ENCODE results near the gene LEMD2. TPM values are rescaled to one million over a fixed set of nuclear protein-coding genes. Genes with fewer than 3 reads are reported as not detected.

LEMD2 gene
- polyA plus RNA-seq, 6 donors from 2014 or later: 15.4 to 51.3 (median 27.9) TPM

DNA sequence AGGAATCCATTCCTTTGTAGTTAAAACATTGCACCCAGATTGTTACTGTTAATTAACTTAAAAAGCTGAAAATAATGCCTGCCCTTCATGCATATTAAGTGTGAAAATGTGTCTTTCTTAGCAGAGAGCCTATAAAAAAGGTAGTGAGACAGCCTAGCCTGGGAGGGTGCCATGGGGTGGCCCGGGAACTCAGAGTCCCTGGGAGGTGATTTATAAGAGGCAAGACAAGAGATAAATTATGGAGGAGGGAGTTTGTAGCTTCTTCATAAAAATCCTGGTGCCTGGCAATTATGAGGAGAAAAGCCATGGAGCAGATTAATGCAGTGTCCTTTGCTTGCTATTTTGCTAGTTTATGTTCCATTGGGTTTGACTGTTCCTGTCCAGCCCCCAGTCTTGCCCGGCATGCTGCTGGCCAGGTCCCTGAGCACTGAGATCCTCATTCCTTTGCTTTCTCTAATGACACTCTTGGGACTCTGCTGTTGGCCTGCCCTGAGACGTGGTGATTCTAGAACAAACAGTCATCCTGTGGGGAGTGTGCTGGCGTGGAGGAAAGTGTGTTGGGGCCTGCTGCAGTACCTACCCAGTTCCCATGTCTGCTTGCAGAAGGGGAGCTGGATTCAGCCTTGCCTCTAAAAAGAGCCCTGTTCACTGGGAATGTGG lies 10.7 kb upstream of the LEMD2 start:
- no peak overlapping the region for H3K4me3 Mint-ChIP-seq
- H3K9me3 Mint-ChIP-seq: no peaks in the 10 kb centered on the region
- H3K27me3 Mint-ChIP-seq: peaks cover 21 to 49% (median 43%) of the 10 kb centered on the region in 3 donors
- DNase-seq (no peak), ATAC-seq (ENCODE audit: low read depth in 2 of 2) (no peak)
- no peaks in the 10 kb centered on the region for H3K36me3 Mint-ChIP-seq
- H3K27ac Mint-ChIP-seq: no peak overlapping the region
- peaks cover 0 to 9% (median 0%) of the 10 kb centered on the region in 3 donors for H3K4me1 Mint-ChIP-seq

GRCh38 chr6:33798343-33798848 lies 9.5 kb upstream of the LEMD2 start:
- ATAC-seq (ENCODE audit: low read depth in 2 of 2) (no peak), DNase-seq (no peak)
- peaks cover 16 to 42% (median 40%) of the 10 kb centered on the region in 3 donors for H3K27me3 Mint-ChIP-seq
- H3K4me1 Mint-ChIP-seq: peaks cover 0 to 9% (median 0%) of the 10 kb centered on the region in 3 donors
- H3K4me3 Mint-ChIP-seq: peak overlapping the region in 1 of 8 donors; percentile 42
- peak overlapping the region in 1 of 6 donors; percentile 81 for H3K27ac Mint-ChIP-seq
- H3K36me3 Mint-ChIP-seq: no peaks in the 10 kb centered on the region
- H3K9me3 Mint-ChIP-seq: no peaks in the 10 kb centered on the region

DNA sequence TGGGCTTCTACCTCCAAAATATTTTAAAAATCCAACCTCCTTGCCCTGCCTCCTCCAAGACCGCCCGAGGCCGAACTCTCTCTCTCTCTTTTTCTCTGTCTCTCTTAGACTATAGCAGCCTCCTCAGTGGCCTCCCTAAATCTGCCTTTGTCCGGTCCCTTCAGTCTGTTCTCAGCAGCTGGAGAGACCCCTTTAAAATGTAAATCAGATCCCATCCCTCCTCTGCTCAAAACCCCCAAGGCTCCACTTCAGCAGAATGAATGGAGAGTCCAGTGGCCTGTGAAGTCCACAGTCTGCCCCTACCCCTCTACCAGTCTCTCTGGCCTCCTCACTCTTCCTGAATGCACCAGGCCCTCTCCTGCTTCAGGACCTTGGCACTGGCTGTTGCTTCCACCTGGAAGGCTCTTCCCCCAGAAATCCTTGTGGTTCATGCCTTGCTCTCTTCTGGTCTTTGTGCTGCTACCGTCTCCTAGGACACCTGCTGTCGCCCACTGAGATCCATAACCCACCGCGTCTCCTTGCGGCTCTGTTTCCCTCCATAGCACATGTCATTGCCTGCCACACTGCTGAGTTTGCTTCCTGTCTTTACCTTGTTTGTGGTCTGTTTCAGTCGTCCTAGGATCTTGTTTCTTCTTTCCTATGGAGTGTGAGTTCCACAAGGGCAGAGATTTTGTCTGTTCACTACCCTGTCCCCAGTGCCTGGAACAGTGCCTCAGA lies 8.9 kb upstream of the LEMD2 start:
- Mint-ChIP-seq H3K27ac (peak overlapping the region in 2 of 6 donors; percentile 11 to 81), H3K36me3 (no peaks in the 10 kb centered on the region), H3K9me3 (no peaks in the 10 kb centered on the region), H3K27me3 (peaks cover 16 to 42% (median 41%) of the 10 kb centered on the region in 3 donors), H3K4me3 (no peak overlapping the region), H3K4me1 (peaks cover 0 to 9% (median 0%) of the 10 kb centered on the region in 3 donors)
- DNase-seq: no peak
- ATAC-seq (ENCODE audit: low read depth in 2 of 2): no peak

DNA sequence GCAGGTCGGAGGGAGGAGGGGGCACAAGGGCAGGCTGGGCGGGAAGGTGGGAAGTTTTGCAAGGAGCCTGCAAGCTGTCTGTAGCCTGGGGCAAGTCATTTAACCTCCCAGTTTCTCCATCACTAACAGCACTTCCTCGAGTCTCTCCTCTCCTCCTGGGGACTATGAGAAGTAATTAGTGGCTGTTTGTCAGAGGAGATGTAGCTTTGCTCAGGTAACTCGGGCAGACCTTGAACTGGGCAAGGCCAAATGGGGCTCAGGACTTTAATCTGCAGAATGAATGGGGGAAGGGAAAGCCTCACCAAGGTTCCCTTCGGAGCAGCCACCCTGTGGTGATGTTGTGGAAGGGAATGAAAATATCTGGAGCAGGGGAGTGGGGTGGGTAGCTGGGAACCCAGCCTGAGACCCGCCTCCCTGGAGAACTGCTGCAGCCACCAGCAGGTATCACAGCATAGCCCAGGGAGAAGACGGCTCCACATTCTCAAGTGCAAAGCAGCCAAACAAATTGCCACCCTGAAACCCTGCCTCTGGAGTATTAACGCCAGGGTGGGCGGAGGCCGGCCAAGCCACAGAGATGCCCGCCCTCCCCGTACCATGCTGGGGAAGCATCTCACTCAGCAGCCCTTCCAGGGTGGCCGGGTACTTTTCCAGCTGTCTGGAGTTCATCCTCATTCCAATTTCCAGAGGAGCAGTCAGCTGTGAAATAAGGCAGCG lies 6.1 kb upstream of the LEMD2 start:
- no peaks in the 10 kb centered on the region for H3K9me3 Mint-ChIP-seq
- no peak overlapping the region for H3K27ac Mint-ChIP-seq
- H3K36me3 Mint-ChIP-seq: no peaks in the 10 kb centered on the region
- peaks cover 4 to 13% (median 5%) of the 10 kb centered on the region in 3 donors for H3K4me1 Mint-ChIP-seq
- DNase-seq (no peak), ATAC-seq (ENCODE audit: low read depth in 2 of 2) (no peak)
- H3K27me3 Mint-ChIP-seq: peaks cover 16 to 42% (median 26%) of the 10 kb centered on the region in 3 donors
- H3K4me3 Mint-ChIP-seq: no peak overlapping the region

GRCh38 chr6:33792981-33793380 lies 4.1 kb upstream of the LEMD2 start:
- Mint-ChIP-seq H3K27me3 (peaks cover 6 to 25% (median 13%) of the 10 kb centered on the region in 3 donors), H3K4me3 (no peak overlapping the region), H3K27ac (no peak overlapping the region), H3K4me1 (peaks cover 14 to 20% (median 16%) of the 10 kb centered on the region in 3 donors), H3K36me3 (peaks cover 0 to 4% of the 10 kb centered on the region in 2 donors), H3K9me3 (peaks cover 0 to 3% (median 0%) of the 10 kb centered on the region in 7 donors)
- no peak for DNase-seq
- ATAC-seq (ENCODE audit: low read depth in 2 of 2): no peak

DNA sequence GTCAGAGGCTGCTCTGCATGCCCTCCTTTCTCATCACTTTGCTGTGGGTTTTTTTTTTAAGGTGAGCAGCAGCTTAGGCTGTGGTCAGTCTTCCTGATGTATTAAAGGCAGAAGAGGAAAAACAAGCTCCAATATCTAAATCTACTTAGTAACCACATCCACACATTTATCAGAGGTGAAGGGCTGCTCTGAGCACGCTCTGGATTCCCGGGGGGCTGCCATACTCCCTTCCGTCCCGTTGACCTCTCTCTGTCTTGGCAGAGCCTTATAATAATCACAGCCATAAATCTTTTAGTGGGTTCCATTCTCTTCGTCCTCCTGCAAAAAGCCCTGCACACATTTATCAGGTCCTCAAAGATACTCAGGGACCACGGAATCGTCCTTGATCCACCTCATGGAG lies 2.7 kb upstream of the LEMD2 start:
- Mint-ChIP-seq H3K9me3 (peaks cover 0 to 3% (median 0%) of the 10 kb centered on the region in 7 donors), H3K27me3 (peaks cover 0 to 11% (median 0%) of the 10 kb centered on the region in 3 donors), H3K27ac (no peak overlapping the region), H3K4me1 (peaks cover 28 to 30% (median 29%) of the 10 kb centered on the region in 3 donors), H3K4me3 (peak overlapping the region in 4 of 8 donors; percentile 45 to 76 (median 48)), H3K36me3 (peaks cover 0 to 8% of the 10 kb centered on the region in 2 donors)
- DNase-seq: no peak
- no peak for ATAC-seq (ENCODE audit: low read depth in 2 of 2)

DNA sequence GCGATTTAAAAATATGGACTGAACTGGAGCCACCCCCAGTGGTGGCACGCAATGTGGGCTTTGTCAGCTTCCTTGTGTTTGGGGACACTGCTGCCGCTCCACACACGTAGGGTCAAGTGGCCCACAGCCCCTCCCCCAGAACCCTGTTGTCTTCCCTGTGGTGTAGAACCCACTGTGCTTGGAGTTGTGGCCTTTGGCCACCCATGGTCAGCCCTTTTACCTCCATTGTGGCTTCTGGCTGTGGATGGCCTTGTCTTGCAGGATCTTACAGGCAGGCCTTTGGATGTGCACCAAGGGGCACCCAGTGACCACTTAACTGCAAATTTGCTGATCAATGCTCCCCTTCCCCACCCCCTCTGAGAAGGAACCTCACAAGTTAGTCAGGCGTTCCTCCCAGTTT lies 2.0 kb upstream of the LEMD2 start:
- no peak for DNase-seq
- H3K27ac Mint-ChIP-seq: peak overlapping the region in 1 of 6 donors; percentile 44
- no peak for ATAC-seq (ENCODE audit: low read depth in 2 of 2)
- peaks cover 0 to 8% of the 10 kb centered on the region in 2 donors for H3K36me3 Mint-ChIP-seq
- H3K27me3 Mint-ChIP-seq: peaks cover 0 to 7% (median 0%) of the 10 kb centered on the region in 3 donors
- H3K4me3 Mint-ChIP-seq: peak overlapping the region in 2 of 8 donors; percentile 25 to 76
- peaks cover 34 to 37% (median 35%) of the 10 kb centered on the region in 3 donors for H3K4me1 Mint-ChIP-seq
- peaks cover 0 to 3% (median 0%) of the 10 kb centered on the region in 7 donors for H3K9me3 Mint-ChIP-seq

GRCh38 chr6:33790379-33790778 lies 1.4 kb upstream of the LEMD2 start:
- peaks cover 0 to 8% of the 10 kb centered on the region in 2 donors for H3K36me3 Mint-ChIP-seq
- H3K9me3 Mint-ChIP-seq: peaks cover 0 to 3% (median 0%) of the 10 kb centered on the region in 7 donors
- ATAC-seq (ENCODE audit: low read depth in 2 of 2): no peak
- peaks cover 37 to 39% (median 39%) of the 10 kb centered on the region in 3 donors for H3K4me1 Mint-ChIP-seq
- peak overlapping the region in 2 of 6 donors; percentile 60 for H3K27ac Mint-ChIP-seq
- DNase-seq: no peak
- H3K4me3 Mint-ChIP-seq: peak overlapping the region in 7 of 8 donors; percentile 12 to 76 (median 54)
- H3K27me3 Mint-ChIP-seq: peaks cover 0 to 7% (median 0%) of the 10 kb centered on the region in 3 donors

- DNase-seq (no peak), ATAC-seq (ENCODE audit: low read depth in 2 of 2) (no peak)
- Mint-ChIP-seq H3K27ac (peak overlapping the region in 3 of 6 donors; percentile 59 to 92 (median 87)), H3K4me3 (peak overlapping the region; percentile 81 to 95 (median 88)), H3K27me3 (peaks cover 0 to 7% (median 0%) of the 10 kb centered on the region in 3 donors), H3K36me3 (peaks cover 0 to 8% of the 10 kb centered on the region in 2 donors), H3K4me1 (peaks cover 46 to 48% (median 48%) of the 10 kb centered on the region in 3 donors), H3K9me3 (peaks cover 0 to 3% (median 0%) of the 10 kb centered on the region in 7 donors)
Observed at GRCh38 chr6:33789550-33789895, 593 bp upstream of the LEMD2 start.

- Mint-ChIP-seq H3K4me3 (peak overlapping the region; percentile 89 to 98 (median 95)), H3K27ac (peak overlapping the region; percentile 90 to 98 (median 96)), H3K9me3 (peaks cover 0 to 3% (median 0%) of the 10 kb centered on the region in 7 donors), H3K36me3 (peaks cover 0 to 8% of the 10 kb centered on the region in 2 donors), H3K4me1 (peaks cover 51 to 59% (median 57%) of the 10 kb centered on the region in 3 donors), H3K27me3 (no peaks in the 10 kb centered on the region)
- ATAC-seq (ENCODE audit: low read depth in 2 of 2): peak; percentile 38 to 46
- DNase-seq: peak; percentile 64
Observed at GRCh38 chr6:33787954-33788693, 806 bp downstream of the LEMD2 start.

- no peak for DNase-seq
- peak overlapping the region; percentile 89 to 98 (median 95) for H3K4me3 Mint-ChIP-seq
- peak overlapping the region; percentile 90 to 98 (median 96) for H3K27ac Mint-ChIP-seq
- peaks cover 0 to 3% (median 0%) of the 10 kb centered on the region in 7 donors for H3K9me3 Mint-ChIP-seq
- ATAC-seq (ENCODE audit: low read depth in 2 of 2): no peak
- H3K4me1 Mint-ChIP-seq: peaks cover 52 to 62% (median 60%) of the 10 kb centered on the region in 3 donors
- peaks cover 2 to 12% of the 10 kb centered on the region in 2 donors for H3K36me3 Mint-ChIP-seq
- no peaks in the 10 kb centered on the region for H3K27me3 Mint-ChIP-seq
Observed at GRCh38 chr6:33787346-33787953, 1.5 kb downstream of the LEMD2 start.

- peaks cover 7 to 17% of the 10 kb centered on the region in 2 donors for H3K36me3 Mint-ChIP-seq
- no peak for DNase-seq
- H3K27me3 Mint-ChIP-seq: no peaks in the 10 kb centered on the region
- H3K4me3 Mint-ChIP-seq: peak overlapping the region in 7 of 8 donors; percentile 57 to 98 (median 93)
- peak overlapping the region in 3 of 6 donors; percentile 96 to 98 (median 96) for H3K27ac Mint-ChIP-seq
- H3K9me3 Mint-ChIP-seq: peaks cover 0 to 3% (median 0%) of the 10 kb centered on the region in 7 donors
- H3K4me1 Mint-ChIP-seq: peaks cover 58 to 65% (median 65%) of the 10 kb centered on the region in 3 donors
- no peak for ATAC-seq (ENCODE audit: low read depth in 2 of 2)
Observed at GRCh38 chr6:33786736-33787135, 2.2 kb downstream of the LEMD2 start.
